MCF 10A (cell line): Measurements from ENCODE around the gene AKAP11. TPM values are rescaled to one million over a fixed set of nuclear protein-coding genes. Genes with fewer than 3 reads are reported as not detected.

Source experiments
- BruUV-seq: library from RNA; stranded (reverse); fragments of 400-500 nt; replicated peaks from 2 replicates; lab custom pipeline; 2021; lab: Mats Ljungman, UMichigan
- CTCF ChIA-PET: fragments of 300-600 bp; sonication (Branson Sonifier 250); formaldehyde crosslinking; extraction: SDS; loops from one replicate; lab custom pipeline; 2021; ENCODE audit warnings: antibody characterized with exemption, inconsistent platforms; lab: Yijun Ruan, JAX
- POLR2A ChIA-PET: fragments of 300-600, 350-650 bp; sonication (Branson Sonifier 250); formaldehyde crosslinking; extraction: SDS; loops from one replicate; lab custom pipeline; 2020; ENCODE audit warnings: antibody characterized with exemption, inconsistent platforms; lab: Yijun Ruan, JAX
- DNase-seq: peaks from one replicate; pipeline ENCODE4 v3.0.0-alpha.2; 2018; ENCODE audit not compliant: unreplicated experiment
- H3K27ac Mint-ChIP-seq: one replicate; pipeline ENCODE4 v1.8.0; 2022; ENCODE audit warnings: mild to moderate bottlenecking, low read depth, mixed read lengths; ENCODE audit not compliant: unreplicated experiment
- H3K27me3 Mint-ChIP-seq: one replicate; pipeline ENCODE4 v1.8.0; 2022; ENCODE audit warnings: mixed read lengths; ENCODE audit not compliant: insufficient read depth, unreplicated experiment
- H3K36me3 Mint-ChIP-seq: one replicate; pipeline ENCODE4 v1.8.0; 2022; ENCODE audit warnings: mild to moderate bottlenecking, moderate library complexity, mixed read lengths; ENCODE audit not compliant: insufficient read depth, unreplicated experiment
- H3K4me1 Mint-ChIP-seq: one replicate; pipeline ENCODE4 v1.8.0; 2022; ENCODE audit warnings: mixed read lengths; ENCODE audit not compliant: insufficient read depth, unreplicated experiment
- H3K4me3 Mint-ChIP-seq: one replicate; pipeline ENCODE4 v1.8.0; 2022; ENCODE audit warnings: mild to moderate bottlenecking, moderate library complexity, mixed read lengths; ENCODE audit not compliant: unreplicated experiment
- H3K9me3 Mint-ChIP-seq: one replicate; pipeline ENCODE4 v1.8.0; 2022; ENCODE audit warnings: mixed read lengths; ENCODE audit not compliant: unreplicated experiment
- intact Hi-C: fragments of 100-400 bp; cut with micrococcal nuclease; formaldehyde crosslinking; loops from 2 replicates; pipeline ENCODE4 v1.14.1; 2022
- total RNA-seq: library from RNA; stranded (reverse); gene quantifications from 2 replicates; pipeline ENCODE4 v1.2.3, GENCODE V29; 2022
- TF ChIP-seq, protein P1 (sequence below): fragments of 200-600 bp; IDR thresholded peaks from one replicate; pipeline ENCODE4 v1.8.0; 2022; ENCODE audit warnings: antibody characterized with exemption, mild to moderate bottlenecking; ENCODE audit not compliant: unreplicated experiment

The AKAP11 gene
- total RNA-seq, 1 experiment from 2014 or later, result 24.7 TPM

DNA sequence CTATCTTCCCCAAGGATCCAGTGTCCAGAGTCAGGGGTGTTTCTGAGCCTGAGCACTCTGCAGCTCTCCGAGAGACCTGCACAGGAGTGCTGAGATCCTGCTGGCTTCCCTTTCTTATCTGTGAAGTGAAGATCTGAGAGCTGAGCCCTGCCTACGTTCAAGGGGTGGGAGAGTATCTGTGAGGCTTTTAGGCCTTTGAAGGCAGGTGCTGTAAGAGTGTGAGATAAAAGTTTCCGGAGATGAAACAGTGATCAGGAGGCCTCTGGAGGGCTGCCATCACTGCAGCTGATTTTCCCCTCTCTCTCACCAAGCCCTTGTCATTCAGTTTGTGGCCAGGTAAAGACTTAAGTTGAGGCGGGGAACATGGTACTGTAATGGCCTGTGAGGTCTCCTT lies 83.1 kb downstream of the AKAP11 start:
- ChIA-PET POLR2A (no interaction called here), CTCF (no interaction called here)
- no peak for DNase-seq
- Mint-ChIP-seq H3K27ac (no peak overlapping the region), H3K4me3 (no peak overlapping the region), H3K27me3 (no peaks in the 10 kb centered on the region), H3K9me3 (no peaks in the 10 kb centered on the region), H3K4me1 (peaks cover 6% of the 10 kb centered on the region), H3K36me3 (no peaks in the 10 kb centered on the region)
- BruUV-seq, result no TSS peak
- intact Hi-C loops, result no loop called here
- TF ChIP-seq, protein P1, sequence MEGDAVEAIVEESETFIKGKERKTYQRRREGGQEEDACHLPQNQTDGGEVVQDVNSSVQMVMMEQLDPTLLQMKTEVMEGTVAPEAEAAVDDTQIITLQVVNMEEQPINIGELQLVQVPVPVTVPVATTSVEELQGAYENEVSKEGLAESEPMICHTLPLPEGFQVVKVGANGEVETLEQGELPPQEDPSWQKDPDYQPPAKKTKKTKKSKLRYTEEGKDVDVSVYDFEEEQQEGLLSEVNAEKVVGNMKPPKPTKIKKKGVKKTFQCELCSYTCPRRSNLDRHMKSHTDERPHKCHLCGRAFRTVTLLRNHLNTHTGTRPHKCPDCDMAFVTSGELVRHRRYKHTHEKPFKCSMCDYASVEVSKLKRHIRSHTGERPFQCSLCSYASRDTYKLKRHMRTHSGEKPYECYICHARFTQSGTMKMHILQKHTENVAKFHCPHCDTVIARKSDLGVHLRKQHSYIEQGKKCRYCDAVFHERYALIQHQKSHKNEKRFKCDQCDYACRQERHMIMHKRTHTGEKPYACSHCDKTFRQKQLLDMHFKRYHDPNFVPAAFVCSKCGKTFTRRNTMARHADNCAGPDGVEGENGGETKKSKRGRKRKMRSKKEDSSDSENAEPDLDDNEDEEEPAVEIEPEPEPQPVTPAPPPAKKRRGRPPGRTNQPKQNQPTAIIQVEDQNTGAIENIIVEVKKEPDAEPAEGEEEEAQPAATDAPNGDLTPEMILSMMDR, result no peak

DNA sequence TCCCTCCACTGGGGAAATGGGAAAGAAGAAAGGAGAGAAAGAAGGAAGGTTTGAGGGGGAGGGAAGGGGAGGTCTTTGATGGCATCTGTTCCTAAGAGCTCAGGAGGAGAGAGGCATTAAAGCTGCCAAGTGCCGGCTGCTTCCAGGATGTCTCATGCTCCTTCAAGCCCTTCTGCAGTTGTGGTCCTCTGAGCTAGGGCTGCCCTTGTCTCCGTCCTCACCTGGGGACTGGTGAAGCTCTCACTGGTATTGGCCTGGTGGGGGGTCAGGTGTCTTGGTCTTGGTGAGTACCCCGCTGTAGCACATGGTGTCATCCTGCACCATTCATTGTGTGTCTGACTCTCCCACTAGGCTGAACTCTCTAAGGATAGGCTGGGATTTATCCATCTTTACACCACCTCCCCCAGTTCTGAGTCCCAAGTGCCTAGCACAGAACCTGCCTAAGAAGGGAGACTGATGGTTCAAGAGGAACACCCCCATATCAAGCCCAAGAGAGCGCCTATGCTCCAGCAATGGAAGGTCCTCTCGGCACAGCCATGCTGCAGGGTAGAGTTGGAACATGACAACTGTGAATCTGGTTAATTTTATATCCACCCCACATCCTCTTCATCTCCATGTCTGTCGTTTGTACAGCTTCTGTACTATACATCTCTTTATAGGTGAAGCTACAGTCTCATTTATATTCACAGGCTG lies 83.7 kb downstream of the AKAP11 start:
- Mint-ChIP-seq H3K27me3 (no peaks in the 10 kb centered on the region), H3K4me1 (peaks cover 6% of the 10 kb centered on the region), H3K9me3 (no peaks in the 10 kb centered on the region), H3K27ac (no peak overlapping the region), H3K36me3 (no peaks in the 10 kb centered on the region), H3K4me3 (no peak overlapping the region)
- POLR2A ChIA-PET, result no interaction called here
- no TSS peak for BruUV-seq
- CTCF ChIA-PET, result no interaction called here
- TF ChIP-seq, protein P1, result no peak
- intact Hi-C loops, result no loop called here
- DNase-seq, result no peak

DNA sequence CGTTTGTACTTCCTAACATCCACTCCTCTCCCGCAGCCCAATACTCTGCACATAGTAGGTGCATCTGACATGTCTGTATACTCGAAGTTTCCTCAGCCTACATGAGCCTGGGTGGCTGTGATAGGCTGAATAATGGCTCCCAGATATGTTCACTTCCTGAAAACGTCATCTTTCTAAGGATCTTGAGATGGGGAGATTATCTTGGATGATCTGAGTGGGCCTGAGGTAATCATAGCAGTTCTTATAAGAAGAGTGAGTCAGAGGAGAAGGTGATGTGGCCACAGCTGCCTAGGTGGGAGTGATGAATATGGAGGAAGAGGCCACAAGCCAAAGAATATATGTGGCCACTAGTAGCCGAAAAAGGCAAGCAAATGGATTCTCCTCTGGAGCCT lies 84.2 kb downstream of the AKAP11 start:
- Mint-ChIP-seq H3K4me3 (no peak overlapping the region), H3K4me1 (peaks cover 6% of the 10 kb centered on the region), H3K9me3 (no peaks in the 10 kb centered on the region), H3K27me3 (no peaks in the 10 kb centered on the region), H3K27ac (no peak overlapping the region), H3K36me3 (no peaks in the 10 kb centered on the region)
- intact Hi-C loops, result no loop called here
- no TSS peak for BruUV-seq
- ChIA-PET CTCF (interaction anchor here (0.7 kb wide), 1 partner anchor 223 kb away, joined by 3 read pairs; no protein-coding TSS in a partner anchor), POLR2A (no interaction called here)
- TF ChIP-seq, protein P1, result no peak
- DNase-seq, result no peak

DNA sequence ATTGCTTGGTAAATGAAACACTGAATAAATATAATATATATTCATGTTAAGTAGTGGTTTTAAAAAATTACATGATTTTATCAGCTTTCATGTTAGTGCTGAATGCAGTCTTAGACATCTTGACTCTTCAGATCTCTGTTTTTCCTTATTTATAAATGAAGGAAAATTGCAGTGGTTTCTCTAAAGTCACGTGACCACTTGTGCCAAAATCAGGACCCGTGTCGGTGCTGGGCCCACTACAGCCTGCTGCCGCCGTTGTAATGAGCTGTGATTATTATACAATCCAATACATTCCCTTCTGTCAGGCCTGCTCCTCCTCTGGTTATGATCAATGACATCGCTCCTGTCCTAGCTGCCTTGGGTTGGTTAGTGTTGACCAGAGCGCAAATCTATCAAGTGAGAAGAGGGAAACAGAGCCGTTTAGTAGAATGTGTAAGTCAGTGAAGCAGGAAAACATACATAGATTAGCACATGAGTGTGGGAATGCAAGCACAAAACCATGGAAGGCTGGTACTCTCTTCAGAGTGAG lies 88.2 kb downstream of the AKAP11 start:
- no peak overlapping the region for H3K27ac Mint-ChIP-seq
- POLR2A ChIA-PET, result interaction anchor here (0.7 kb wide), 1 partner anchor 715 kb away, joined by 3 read pairs; no protein-coding TSS in a partner anchor
- TF ChIP-seq, protein P1, result no peak
- no peaks in the 10 kb centered on the region for H3K36me3 Mint-ChIP-seq
- H3K9me3 Mint-ChIP-seq, result no peaks in the 10 kb centered on the region
- no peak for DNase-seq
- H3K4me1 Mint-ChIP-seq, result peaks cover 16% of the 10 kb centered on the region
- no TSS peak for BruUV-seq
- no peak overlapping the region for H3K4me3 Mint-ChIP-seq
- intact Hi-C loops, result no loop called here
- H3K27me3 Mint-ChIP-seq, result no peaks in the 10 kb centered on the region
- CTCF ChIA-PET, result no interaction called here
